ENCODE measurements around the gene NNAT.
"Not testable (repeated sequence)": the region's sequence is repeated elsewhere in the genome, so short reads cannot be mapped to it uniquely, and the experiment has no call there.

The NNAT gene

DNA sequence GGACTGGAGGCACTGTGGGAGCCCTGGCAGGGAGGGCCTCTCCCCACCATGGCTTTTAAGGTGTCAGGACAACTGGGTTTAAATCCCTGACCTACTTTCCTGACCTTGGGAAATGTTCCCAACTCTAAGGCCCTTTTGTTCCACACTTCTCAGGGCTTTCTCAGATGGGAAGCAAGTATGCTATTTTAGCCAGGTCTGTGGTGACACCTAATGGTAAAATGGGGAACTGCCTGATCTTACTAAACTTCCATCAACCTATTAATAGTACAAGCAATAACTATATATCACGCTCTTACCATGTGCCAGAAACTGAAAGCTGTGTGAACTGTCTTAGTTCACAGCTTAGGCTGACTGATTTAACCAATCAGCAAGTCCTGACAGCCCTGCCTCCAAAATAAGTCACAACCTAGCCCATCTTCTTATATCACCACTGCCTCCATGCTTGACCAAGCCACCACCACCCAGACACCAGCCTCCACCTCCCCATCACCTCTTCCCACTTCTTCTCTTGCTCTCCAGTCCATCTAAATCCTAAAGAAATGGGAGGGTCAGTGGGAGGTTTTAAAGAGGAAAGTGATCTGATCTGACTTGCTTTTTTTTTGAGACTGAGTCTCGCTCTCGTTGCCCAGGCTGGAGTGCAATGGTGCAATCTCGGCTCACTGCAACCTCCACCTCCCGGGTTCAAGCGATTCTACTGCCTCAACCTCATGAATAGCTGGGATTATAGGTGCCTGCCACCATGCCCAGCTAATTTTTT, 13.5 kb downstream of the NNAT start:
- H3K4me3 ChIP-seq: no peak overlapping the region
- DNase-seq (ENCODE audit: low spot score): peak; percentile 70
- H3K27ac ChIP-seq: no peak overlapping the region
- peak; percentile 82 for TF ChIP-seq CTCF (IDR thresholded peaks at IDR 0.05)

GRCh38 chr20:37535443-37536132, 14.5 kb downstream of the NNAT start:
- DNase-seq (ENCODE audit: low spot score): peak; percentile 55
- H3K27ac ChIP-seq: no peak overlapping the region
- no peak overlapping the region for H3K4me3 ChIP-seq
- no peak for TF ChIP-seq CTCF (IDR thresholded peaks at IDR 0.05)

GRCh38 chr20:37537505-37537904, 16.5 kb downstream of the NNAT start:
- TF ChIP-seq CTCF (IDR thresholded peaks at IDR 0.05): no peak
- Histone ChIP-seq H3K27ac (no peak overlapping the region), H3K4me3 (no peak overlapping the region)
- DNase-seq (ENCODE audit: low spot score): peak; percentile 5

DNA sequence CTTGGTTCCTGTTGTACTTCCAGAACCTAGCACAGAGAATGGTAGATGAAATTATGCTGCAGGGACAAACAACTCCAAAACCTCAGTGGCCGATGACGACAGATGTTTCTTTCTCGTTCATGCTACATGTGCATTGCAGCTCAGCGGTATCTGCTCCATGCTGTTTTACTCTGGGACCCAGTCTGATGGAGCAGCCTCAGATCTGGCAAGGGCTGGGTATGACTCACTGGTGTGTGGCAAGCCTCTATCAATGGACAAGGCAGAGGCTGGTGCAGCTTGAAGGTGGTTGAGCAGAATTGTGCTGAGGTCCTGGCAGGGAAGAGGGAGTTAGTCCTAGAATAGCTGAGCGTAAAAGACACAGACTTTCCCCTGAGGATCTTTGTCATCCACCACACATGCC, 17.0 kb downstream of the NNAT start:
- TF ChIP-seq CTCF (IDR thresholded peaks at IDR 0.05): no peak
- no peak overlapping the region for H3K4me3 ChIP-seq
- no peak overlapping the region for H3K27ac ChIP-seq
- DNase-seq (ENCODE audit: low spot score): peak; percentile 55

DNA sequence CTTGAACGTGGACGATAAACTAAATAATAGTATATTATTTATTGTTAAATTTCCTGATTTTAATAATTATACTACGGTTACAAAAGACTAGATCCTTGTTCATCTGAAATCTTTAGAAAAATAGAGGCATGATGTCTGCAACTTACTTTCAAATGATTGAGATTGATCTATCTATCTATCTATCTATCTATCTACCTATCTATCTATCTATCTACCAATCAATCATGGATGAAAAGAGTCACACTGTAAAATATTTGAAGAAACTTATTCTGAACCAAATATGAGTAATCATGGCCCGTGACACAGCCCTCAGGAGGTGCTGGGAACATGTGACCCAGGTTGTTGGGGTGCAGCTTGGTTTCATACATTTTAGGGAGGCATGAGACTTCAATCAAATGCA, 18.4 kb downstream of the NNAT start:
- peak; percentile 2 for DNase-seq (ENCODE audit: low spot score)
- no peak overlapping the region for H3K27ac ChIP-seq
- no peak for TF ChIP-seq CTCF (IDR thresholded peaks at IDR 0.05)
- no peak overlapping the region for H3K4me3 ChIP-seq

GRCh38 chr20:37540001-37540400, 19.0 kb downstream of the NNAT start:
- TF ChIP-seq CTCF (IDR thresholded peaks at IDR 0.05): no peak
- peak; percentile 7 for DNase-seq (ENCODE audit: low spot score)
- Histone ChIP-seq H3K27ac (no peak overlapping the region), H3K4me3 (no peak overlapping the region)

DNA sequence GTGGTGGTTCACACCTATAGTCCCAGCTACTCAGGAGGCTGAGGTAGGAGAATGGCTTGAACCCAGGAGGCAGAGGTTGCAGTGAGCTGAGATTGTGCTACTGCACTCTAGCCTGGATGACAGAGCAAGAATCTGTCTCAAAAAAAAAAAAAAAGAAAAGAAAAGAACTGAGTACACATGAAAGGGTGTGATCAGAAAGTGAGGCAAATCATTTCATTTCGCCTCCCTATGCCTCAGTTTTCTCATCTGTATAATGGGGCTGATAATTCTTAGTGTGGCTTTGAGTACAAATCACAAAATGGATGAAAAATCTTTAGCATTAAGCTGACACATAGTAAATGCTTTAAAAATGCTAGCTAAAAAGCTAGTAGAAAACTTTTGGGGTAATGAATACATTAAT, 19.8 kb downstream of the NNAT start:
- H3K27ac ChIP-seq; DNase-seq (ENCODE audit: low spot score); H3K4me3 ChIP-seq: not testable (repeated sequence)

Data from coronary artery (tissue), 2 donors.